LoVo (cell line): ENCODE results near the gene PNMA1.

ENCODE experiments used
- DNase-seq: peaks from one replicate; pipeline ENCODE4 v3.0.0-alpha.2; 2016; ENCODE audit warnings: low spot score

The PNMA1 gene, protein sequence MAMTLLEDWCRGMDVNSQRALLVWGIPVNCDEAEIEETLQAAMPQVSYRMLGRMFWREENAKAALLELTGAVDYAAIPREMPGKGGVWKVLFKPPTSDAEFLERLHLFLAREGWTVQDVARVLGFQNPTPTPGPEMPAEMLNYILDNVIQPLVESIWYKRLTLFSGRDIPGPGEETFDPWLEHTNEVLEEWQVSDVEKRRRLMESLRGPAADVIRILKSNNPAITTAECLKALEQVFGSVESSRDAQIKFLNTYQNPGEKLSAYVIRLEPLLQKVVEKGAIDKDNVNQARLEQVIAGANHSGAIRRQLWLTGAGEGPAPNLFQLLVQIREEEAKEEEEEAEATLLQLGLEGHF

GRCh38 chr14:73713803-73714655 is at the start of gene PNMA1:
TSS of gene PNMA1 (minus strand) at chr14:73714384. CDS start at chr14:73713639, 745 bp downstream.
- peak; percentile 85 for DNase-seq

DNA sequence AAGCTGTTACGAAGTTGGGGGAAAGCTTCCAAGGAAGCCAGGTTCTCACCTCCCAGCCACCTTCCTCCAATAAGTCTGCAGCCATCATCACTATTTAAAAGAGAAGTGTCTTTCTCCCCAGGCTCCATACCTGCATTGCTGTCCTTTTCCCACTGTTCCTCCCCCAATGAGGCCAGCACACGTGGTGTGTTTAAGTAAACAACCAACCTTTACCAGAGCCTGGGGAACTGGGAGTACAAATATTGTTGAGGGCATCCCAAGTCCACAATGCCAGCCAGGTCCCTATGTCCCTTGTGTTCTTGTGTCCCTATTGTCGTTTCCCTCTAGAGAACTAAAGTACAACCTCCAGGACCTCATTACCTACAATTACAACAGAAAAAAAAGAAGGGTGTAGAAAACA is 49.2 kb upstream of the PNMA1 start:
- no peak for DNase-seq

- DNase-seq, result no peak
Observed at GRCh38 chr14:73762375-73762822, 48.2 kb upstream of the PNMA1 start.

DNA sequence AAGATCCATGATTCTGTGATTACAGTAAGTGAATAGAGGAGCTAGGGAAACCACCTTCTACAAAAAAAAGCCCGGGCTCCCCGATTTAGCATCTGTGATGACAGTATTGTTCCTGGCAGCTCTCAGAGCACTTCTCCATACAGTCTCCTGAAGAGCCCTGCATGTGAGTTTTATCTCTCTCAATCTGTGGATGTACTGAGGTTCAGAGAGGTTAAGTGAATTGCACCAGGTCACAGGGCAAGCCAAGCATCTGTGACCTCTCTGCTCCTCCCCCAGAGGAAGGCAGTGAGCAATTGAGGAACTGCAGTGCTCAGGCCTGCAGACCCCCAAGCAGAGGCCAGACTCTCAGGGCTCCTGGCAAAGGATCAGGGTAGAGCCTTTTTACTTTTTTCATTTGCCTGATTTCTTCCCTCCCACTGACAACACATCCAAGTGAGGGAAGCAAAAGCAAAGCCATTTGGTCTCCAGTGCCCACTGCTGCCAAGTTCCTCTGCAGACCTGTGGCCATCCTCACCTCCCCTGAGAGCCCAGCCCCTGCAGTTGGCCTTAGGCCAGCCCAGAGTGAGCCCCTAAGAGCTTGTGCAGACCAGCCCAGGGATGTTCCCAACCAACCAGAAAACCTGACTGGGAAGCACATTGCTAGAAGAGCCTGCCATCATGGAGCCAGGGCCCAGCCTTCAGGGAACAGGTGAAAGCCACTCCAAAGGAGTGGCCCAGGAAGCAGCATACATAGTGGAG is 47.6 kb upstream of the PNMA1 start:
- DNase-seq, result no peak

DNA sequence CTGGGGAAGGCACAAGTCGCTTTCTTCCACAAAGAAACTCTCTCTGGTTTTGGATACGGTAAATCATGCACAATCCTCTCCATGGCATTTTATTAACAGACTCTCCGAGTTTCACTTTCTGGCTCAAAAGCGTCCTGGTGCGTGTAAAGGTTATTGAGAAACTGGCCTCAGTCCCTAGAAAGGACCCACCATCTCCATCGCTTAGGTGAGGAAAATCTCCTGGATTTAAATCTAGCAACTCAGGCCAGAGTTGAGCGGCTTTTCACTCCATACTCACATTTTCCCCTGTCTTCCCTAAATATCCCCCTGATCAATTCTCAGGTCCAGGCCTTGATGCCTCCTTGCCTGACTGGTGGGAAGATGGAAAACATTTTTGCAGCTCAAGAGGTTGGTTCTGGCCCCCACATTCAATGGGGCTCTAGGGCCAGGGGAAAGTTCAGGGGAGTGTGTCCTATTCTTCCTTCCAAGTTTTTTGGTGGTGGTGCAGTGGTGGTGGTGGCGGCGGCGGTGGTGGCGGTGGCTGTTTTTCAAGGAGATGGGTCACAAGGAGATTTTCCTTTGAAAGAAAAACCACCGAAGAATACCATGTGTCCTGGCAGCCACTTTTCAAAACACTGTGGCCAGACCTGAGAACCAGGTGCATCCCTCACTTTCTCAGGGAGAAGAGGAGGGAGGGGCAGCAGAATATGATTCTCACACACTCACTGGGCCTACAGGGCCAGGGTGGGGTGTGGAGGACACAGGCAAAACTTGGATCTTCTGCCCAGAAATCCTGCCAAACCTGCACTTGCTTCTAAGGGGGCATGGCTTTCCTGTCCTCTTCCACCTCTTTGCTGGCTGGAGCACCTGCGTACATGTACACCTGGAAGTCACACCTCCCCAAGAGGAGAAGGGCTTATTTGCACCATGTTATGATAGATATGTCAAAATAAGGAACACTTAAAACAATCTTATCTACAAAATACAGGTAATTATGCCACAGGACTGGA is 46.7 kb upstream of the PNMA1 start:
- no peak for DNase-seq

DNA sequence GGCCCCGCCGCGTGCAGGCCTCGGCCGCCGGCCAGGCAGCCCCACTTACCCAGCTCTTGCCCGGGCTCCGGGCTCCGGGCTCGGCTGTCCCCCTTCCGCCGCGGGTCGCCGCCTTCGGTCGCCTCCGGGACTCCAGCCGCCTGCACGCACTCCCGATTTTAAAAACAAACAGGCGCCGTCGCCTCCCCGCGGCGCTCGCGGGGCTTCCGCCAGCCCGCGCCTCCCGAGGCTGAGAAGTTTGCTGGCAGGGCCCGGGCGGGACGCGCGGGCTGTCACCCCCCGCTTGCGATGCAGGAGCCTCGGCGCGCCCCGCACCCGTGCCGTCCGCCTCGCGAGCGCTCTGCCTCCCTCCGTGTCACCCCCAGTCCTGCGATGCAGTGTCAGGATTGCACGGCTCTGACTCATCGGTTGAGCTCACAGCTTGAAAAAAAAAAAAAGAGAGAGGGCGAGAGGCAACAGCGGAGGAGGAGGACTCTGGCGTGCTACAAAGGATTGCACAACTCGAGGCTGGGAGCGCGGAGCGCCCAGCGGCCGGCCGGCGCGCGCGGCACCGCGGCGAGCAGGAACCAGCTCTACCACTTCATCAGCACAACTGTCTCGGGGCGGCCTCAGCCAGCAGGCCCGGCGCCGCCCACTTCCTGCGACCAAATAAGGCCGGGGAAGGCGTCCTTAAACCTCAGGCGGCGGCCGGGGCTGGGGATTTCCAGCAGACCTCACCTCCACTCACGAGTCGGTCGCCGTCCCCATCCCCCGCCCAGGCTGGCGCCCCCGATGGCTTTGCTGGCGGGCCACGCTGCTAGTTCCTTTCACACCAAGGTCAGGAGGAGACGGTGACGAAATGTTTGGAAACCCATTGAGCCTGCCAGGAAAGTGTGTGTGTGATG is 45.8 kb upstream of the PNMA1 start:
- DNase-seq, result peak; percentile 97

DNA sequence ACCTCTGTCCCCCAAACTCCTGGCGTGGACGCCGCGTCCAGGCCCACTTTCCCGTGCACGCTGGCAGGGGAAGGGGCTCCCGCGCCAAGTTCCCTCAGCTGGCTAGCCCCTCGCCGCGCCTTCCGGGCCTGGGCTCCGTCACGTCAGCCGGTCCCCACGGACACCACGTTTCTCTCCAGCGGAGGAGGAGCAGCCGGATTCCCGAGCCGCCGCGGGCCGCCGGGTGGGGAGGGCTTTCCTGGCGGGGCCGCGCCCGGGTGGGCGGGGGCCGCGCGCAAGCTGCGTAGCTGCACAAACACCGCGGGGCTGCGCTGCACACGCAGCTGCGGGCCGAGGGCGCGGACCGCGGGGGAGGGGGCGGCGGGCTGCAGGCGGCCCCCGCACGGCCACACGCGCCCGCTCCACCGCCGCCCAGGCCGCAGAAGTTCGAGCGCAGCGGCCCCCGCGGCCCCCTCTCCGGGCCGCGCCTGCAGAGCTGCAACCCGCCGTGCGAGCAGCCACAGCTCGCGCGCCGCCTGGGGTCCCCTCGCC is 45.1 kb upstream of the PNMA1 start:
- DNase-seq, result peak; percentile 42

DNA sequence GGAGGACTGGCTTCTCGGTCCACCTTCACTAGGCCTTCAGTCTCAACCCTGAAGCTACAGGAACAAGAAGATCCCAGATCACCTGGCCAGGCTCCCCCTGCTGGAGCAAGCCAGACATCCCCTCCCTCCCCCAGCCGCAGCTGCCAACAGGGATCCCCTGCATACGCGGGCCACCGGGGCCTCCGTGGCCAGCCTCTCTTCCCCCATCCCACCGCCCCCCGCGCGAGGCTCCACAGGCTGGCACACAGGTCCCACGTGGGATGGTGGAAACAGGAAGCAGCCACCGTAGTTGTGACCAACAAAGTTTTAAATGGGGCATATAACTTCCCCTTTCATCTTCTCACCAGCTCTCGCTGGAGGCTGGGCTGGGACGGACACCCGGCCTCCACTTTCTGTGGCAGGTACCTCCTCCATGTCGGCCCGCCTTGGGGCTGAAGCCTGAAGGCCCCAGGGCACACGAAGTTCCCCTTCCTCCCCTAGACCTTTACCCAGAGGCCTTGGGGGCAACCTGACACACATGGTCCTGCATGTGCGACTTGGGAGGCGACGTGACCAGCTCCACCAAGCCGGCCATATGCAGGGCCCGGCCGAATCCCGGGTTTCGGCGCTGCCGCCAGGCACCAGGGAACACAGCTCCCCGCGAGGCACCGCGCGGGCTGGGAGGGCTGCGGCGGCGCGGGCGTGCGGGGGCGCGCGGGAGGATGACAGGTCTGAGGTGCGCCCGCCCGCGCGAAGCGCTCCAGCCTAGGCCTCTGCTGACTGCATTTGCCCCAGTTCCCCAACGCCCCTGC is 44.4 kb upstream of the PNMA1 start:
- DNase-seq, result peak; percentile 79

GRCh38 chr14:73757876-73758391 is 43.8 kb upstream of the PNMA1 start:
- DNase-seq, result no peak

DNA sequence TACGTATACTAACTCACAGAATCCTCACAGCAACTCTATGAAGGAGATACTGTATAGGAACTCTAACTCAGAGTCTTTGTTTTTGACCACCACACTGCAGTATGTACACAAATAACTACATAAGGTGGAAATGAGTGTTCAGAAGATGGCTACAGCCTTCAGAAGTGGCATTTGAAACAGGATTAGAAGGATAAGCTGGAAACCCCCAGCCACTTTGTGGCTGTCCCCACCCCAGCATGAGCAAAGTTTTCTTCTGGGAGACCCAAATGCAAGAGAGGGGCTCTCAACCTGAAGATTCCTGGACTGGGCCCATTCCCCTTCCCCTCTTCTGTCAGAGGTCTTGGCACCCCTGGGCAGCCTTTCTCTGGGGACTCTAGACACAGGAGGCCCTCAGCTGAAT is 43.2 kb upstream of the PNMA1 start:
- no peak for DNase-seq

- no peak for DNase-seq
Observed at GRCh38 chr14:73755434-73756014, 41.3 kb upstream of the PNMA1 start.

DNA sequence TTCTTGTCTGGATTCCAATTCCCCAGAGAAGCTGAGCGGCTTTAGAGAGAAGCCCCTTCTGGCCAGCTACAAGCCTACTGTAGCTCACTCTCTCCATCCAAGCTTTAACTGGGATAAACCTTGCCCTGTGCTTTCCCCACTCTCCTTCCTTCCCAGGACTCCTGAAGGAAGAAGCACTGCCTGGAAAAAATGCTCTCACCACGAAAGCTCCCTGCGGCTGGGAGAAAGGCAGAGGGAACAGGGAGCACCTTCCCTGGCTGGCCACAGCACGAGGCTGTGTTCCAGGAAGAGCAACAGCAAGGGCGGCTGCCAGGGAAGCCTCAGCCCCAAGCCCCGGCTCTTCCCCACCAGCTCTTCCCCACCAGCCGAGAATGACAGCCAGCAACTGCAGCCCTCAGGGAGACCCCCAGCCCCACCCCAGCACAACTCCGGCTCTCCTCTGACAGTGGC is 40.8 kb upstream of the PNMA1 start:
- no peak for DNase-seq

GRCh38 chr14:73753887-73754795 is 40.0 kb upstream of the PNMA1 start:
- DNase-seq, result peak; percentile 65

GRCh38 chr14:73753124-73753886 is 39.1 kb upstream of the PNMA1 start:
- DNase-seq, result peak; percentile 58

- DNase-seq, result no peak
Observed at GRCh38 chr14:73752297-73752992, 38.3 kb upstream of the PNMA1 start.

GRCh38 chr14:73751157-73751691 is 37.0 kb upstream of the PNMA1 start:
- DNase-seq, result no peak
